HTR-8/SVneo (cell line): ENCODE data around the gene HK3.

ENCODE experiments used
- DNase-seq: peaks from one replicate; pipeline ENCODE4 v3.0.0; 2011; ENCODE audit warnings: low spot score, mixed read lengths; ENCODE audit not compliant: insufficient read length
- FAIRE-seq: peaks from 2 replicates; lab custom pipeline; 2011; peaks lifted over from hg19 to GRCh38; lab: Jason Lieb, UNC

HK3 gene

GRCh38 chr5:176904276-176904675 is 5.1 kb upstream of the HK3 start:
- DNase-seq = no peak
- FAIRE-seq = no peak

- DNase-seq = no peak
- no peak for FAIRE-seq
Measured at GRCh38 chr5:176902911-176903664, 3.9 kb upstream of the HK3 start.

- DNase-seq (no peak), FAIRE-seq (no peak)
Measured at GRCh38 chr5:176902102-176902814, 3.1 kb upstream of the HK3 start.

GRCh38 chr5:176901260-176902101 is 2.3 kb upstream of the HK3 start:
- FAIRE-seq = no peak
- no peak for DNase-seq

GRCh38 chr5:176900780-176901204 is 1.6 kb upstream of the HK3 start:
- DNase-seq (no peak), FAIRE-seq (no peak)

- FAIRE-seq = no peak
- no peak for DNase-seq
Measured at GRCh38 chr5:176899946-176900779, 1.0 kb upstream of the HK3 start.

GRCh38 chr5:176897263-176897662 is 1.9 kb downstream of the HK3 start:
- DNase-seq (no peak), FAIRE-seq (no peak)

- FAIRE-seq (no peak), DNase-seq (no peak)
Measured at GRCh38 chr5:176895831-176896230, 3.3 kb downstream of the HK3 start.

- DNase-seq (no peak), FAIRE-seq (no peak)
Measured at GRCh38 chr5:176894298-176894697, 4.8 kb downstream of the HK3 start.

- FAIRE-seq = no peak
Measured at GRCh38 chr5:176892663-176893062, 6.5 kb downstream of the HK3 start.

GRCh38 chr5:176891331-176891958 is 7.7 kb downstream of the HK3 start:
- DNase-seq (no peak), FAIRE-seq (no peak)

More at GRCh38 chr5:176892663-176893062, 6.5 kb downstream of the HK3 start:
- DNase-seq = no peak

GRCh38 chr5:176890455-176891330 is 8.5 kb downstream of the HK3 start:
- FAIRE-seq = no peak
- DNase-seq = no peak

- FAIRE-seq (no peak), DNase-seq (no peak)
Measured at GRCh38 chr5:176889321-176890280, 9.5 kb downstream of the HK3 start.

- FAIRE-seq = no peak
- no peak for DNase-seq
Measured at GRCh38 chr5:176888865-176889165, 10.3 kb downstream of the HK3 start.

GRCh38 chr5:176888016-176888864 is 10.9 kb downstream of the HK3 start:
- DNase-seq (no peak), FAIRE-seq (no peak)

- FAIRE-seq = no peak
Measured at GRCh38 chr5:176887252-176887849, 11.8 kb downstream of the HK3 start.

More at GRCh38 chr5:176887252-176887849, 11.8 kb downstream of the HK3 start:
- DNase-seq = no peak
